ENCODE data around the gene CNNM3.
A peak's percentile ranks its signal among the peaks of the same experiment; 100 is the strongest.

Gene CNNM3

GRCh38 chr2:96808176-96808837 is 7.8 kb upstream of the CNNM3 start:
- TF ChIP-seq ZNF548 (tag by site-specific recombination; IDR thresholded peaks at IDR 0.05), result no peak
- TF ChIP-seq ZNF48 (tag by site-specific recombination; IDR thresholded peaks at IDR 0.05), result no peak
- no peak for TF ChIP-seq ZNF473 (tag by site-specific recombination; IDR thresholded peaks at IDR 0.05)
- no peak for TF ChIP-seq ZNF426 (tag by site-specific recombination; IDR thresholded peaks at IDR 0.05)
- TF ChIP-seq SP2 (tag by site-specific recombination; IDR thresholded peaks at IDR 0.05), result no peak
- no peak for TF ChIP-seq ZFHX2 (tag by site-specific recombination; conservative IDR thresholded peaks at IDR 0.05)
- no peak for TF ChIP-seq ZNF302 (tag by site-specific recombination; IDR thresholded peaks at IDR 0.05; ENCODE audit: low read depth)
- no peak for TF ChIP-seq ZNF155 (tag by site-specific recombination; IDR thresholded peaks at IDR 0.05)
- ChIA-PET CTCF (interaction anchor here (0.6 to 1.3 kb wide), 2 partner anchors 47 to 143 kb away, joined by 3 to 4 read pairs; no protein-coding TSS in a partner anchor), POLR2A (no interaction called here)
- peaks cover 5 to 46% of the 10 kb centered on the region in 2 experiments; a peak in 2 of 3 replicates for H3K36me3 ChIP-seq (ENCODE audit: control insufficient read depth in 2 of 2, insufficient read depth in 1 of 2, low read length in 2 of 2)
- no peak overlapping the region for H3K27ac ChIP-seq (ENCODE audit: extremely low read depth, low read depth, low read length)
- H3K4me3 ChIP-seq (ENCODE audit: low read depth, low read length), result no peak overlapping the region
- H3K4me1 ChIP-seq (ENCODE audit: control insufficient read depth, insufficient read depth, low read length), result no peaks in the 10 kb centered on the region
- no peaks in the 10 kb centered on the region for H3K9me3 ChIP-seq (ENCODE audit: control insufficient read depth, insufficient read depth, low read depth, low read length)

- Histone ChIP-seq H3K36me3 (ENCODE audit: control insufficient read depth in 2 of 2, insufficient read depth in 1 of 2, low read length in 2 of 2) (peaks cover 0 to 46% of the 10 kb centered on the region in 2 experiments; a peak in 2 of 3 replicates), H3K9me3 (ENCODE audit: control insufficient read depth, insufficient read depth, low read depth, low read length) (no peaks in the 10 kb centered on the region), H3K4me3 (ENCODE audit: low read depth, low read length) (no peak overlapping the region), H3K27ac (ENCODE audit: extremely low read depth, low read depth, low read length) (0 out of 2 replicates have a peak overlapping the region, but pooled peaks have one; percentile 16), H3K4me1 (ENCODE audit: control insufficient read depth, insufficient read depth, low read length) (no peaks in the 10 kb centered on the region)
- TF ChIP-seq ZNF777 (tag by site-specific recombination; IDR thresholded peaks at IDR 0.05; ENCODE audit: borderline replicate concordance), result no peak
- no peak for TF ChIP-seq ZNF843 (tag by site-specific recombination; IDR thresholded peaks at IDR 0.05)
- TF ChIP-seq ZNF610 (tag by site-specific recombination; IDR thresholded peaks at IDR 0.05; ENCODE audit: borderline replicate concordance), result no peak
- POLR2A ChIA-PET, result no interaction called here
- CTCF ChIA-PET, result interaction anchor here (0.7 kb wide), 1 partner anchor 59 kb away, joined by 3 read pairs; no protein-coding TSS in a partner anchor
Observed at GRCh38 chr2:96809216-96809882, 6.7 kb upstream of the CNNM3 start.

- POLR2A ChIA-PET, result interaction anchor here (0.6 kb wide), 1 partner anchor 94 kb away, joined by 3 read pairs; no protein-coding TSS in a partner anchor
- H3K4me3 ChIP-seq (ENCODE audit: low read depth, low read length), result no peak overlapping the region
- H3K36me3 ChIP-seq (ENCODE audit: control insufficient read depth in 2 of 2, insufficient read depth in 1 of 2, low read length in 2 of 2), result peaks cover 0 to 46% of the 10 kb centered on the region in 2 experiments; a peak in 2 of 3 replicates
- H3K9me3 ChIP-seq (ENCODE audit: control insufficient read depth, insufficient read depth, low read depth, low read length), result no peaks in the 10 kb centered on the region
- H3K4me1 ChIP-seq (ENCODE audit: control insufficient read depth, insufficient read depth, low read length), result no peaks in the 10 kb centered on the region
- CTCF ChIA-PET, result interaction anchor here (0.7 kb wide), 1 partner anchor 58 kb away, joined by 3 read pairs; no protein-coding TSS in a partner anchor
- H3K27ac ChIP-seq (ENCODE audit: extremely low read depth, low read depth, low read length), result no peak overlapping the region
- no peak for TF ChIP-seq KLF1 (tag by site-specific recombination; IDR thresholded peaks at IDR 0.05)
- no peak for TF ChIP-seq SCRT1 (tag by site-specific recombination; IDR thresholded peaks at IDR 0.05; ENCODE audit: borderline replicate concordance)
- TF ChIP-seq ZFP37 (tag by site-specific recombination; IDR thresholded peaks at IDR 0.05), result no peak
- no peak for TF ChIP-seq ZBTB26 (tag by site-specific recombination; optimal IDR thresholded peaks at IDR 0.05)
- TF ChIP-seq ZNF48 (tag by site-specific recombination; IDR thresholded peaks at IDR 0.05), result no peak
- no peak for TF ChIP-seq ZNF830 (tag by site-specific recombination; IDR thresholded peaks at IDR 0.05; ENCODE audit: low read depth)
- no peak for TF ChIP-seq ZNF292 (tag by site-specific recombination; IDR thresholded peaks at IDR 0.05; ENCODE audit: borderline replicate concordance, low read depth)
- no peak for TF ChIP-seq ZNF623 (tag by site-specific recombination; IDR thresholded peaks at IDR 0.05)
- no peak for TF ChIP-seq ZNF19 (tag by site-specific recombination; IDR thresholded peaks at IDR 0.05; ENCODE audit: low read depth)
- no peak for TF ChIP-seq ZNF214 (tag by site-specific recombination; IDR thresholded peaks at IDR 0.05; ENCODE audit: borderline replicate concordance)
- TF ChIP-seq ZNF223 (tag by site-specific recombination; IDR thresholded peaks at IDR 0.05), result no peak
- TF ChIP-seq ZNF704 (tag by site-specific recombination; IDR thresholded peaks at IDR 0.05), result no peak
- TF ChIP-seq ZNF324 (tag by site-specific recombination; IDR thresholded peaks at IDR 0.05), result no peak
- no peak for TF ChIP-seq ZSCAN4 (tag by site-specific recombination; IDR thresholded peaks at IDR 0.05)
- no peak for TF ChIP-seq ZNF645 (tag by site-specific recombination; IDR thresholded peaks at IDR 0.05)
Observed at GRCh38 chr2:96809951-96810782, 5.9 kb upstream of the CNNM3 start.
